ENCODE measurements around the gene ALK. TPM values are rescaled to one million over a fixed set of nuclear protein-coding genes. Genes with fewer than 3 reads are reported as not detected.
"Not testable (repeated sequence)": the region's sequence is repeated elsewhere in the genome, so short reads cannot be mapped to it uniquely, and the experiment has no call there.

Gene ALK
- polyA plus RNA-seq, 4 donors: 0.04 to 0.98 TPM; not detected in 2

GRCh38 chr2:29251406-29251805 lies 670.0 kb downstream of the ALK start:
- H3K36me3 ChIP-seq (ENCODE audit: control insufficient read depth in 3 of 3, insufficient read depth in 2 of 3, low read depth in 1 of 3, low read length in 3 of 3): no peaks in the 10 kb centered on the region
- no peaks in the 10 kb centered on the region for H3K27me3 ChIP-seq (ENCODE audit: control insufficient read depth in 3 of 3, insufficient read depth in 3 of 3, low read length in 3 of 3)
- 85 to 91% (median 91%) methylated on average over 5 of the region's 5 CpGs for WGBS, 3 donors
- no peak overlapping the region for H3K27ac ChIP-seq (ENCODE audit: low read depth in 1 of 3, low read length in 2 of 3)
- no peaks in the 10 kb centered on the region for H3K4me1 ChIP-seq (ENCODE audit: control insufficient read depth in 3 of 3, insufficient read depth in 2 of 3, low read depth in 1 of 3, low read length in 2 of 3)
- no peak overlapping the region for H3K4me3 ChIP-seq (ENCODE audit: low read depth in 1 of 3, low read length in 3 of 3)
- FAIRE-seq: no peak
- H3K9me3 ChIP-seq (ENCODE audit: control insufficient read depth in 2 of 2, insufficient read depth in 1 of 2, low read depth in 1 of 2, low read length in 1 of 2): no peaks in the 10 kb centered on the region
- no peak for DNase-seq

- no peaks in the 10 kb centered on the region for H3K4me1 ChIP-seq (ENCODE audit: control insufficient read depth in 3 of 3, insufficient read depth in 2 of 3, low read depth in 1 of 3, low read length in 2 of 3)
- no peak for DNase-seq
- H3K36me3 ChIP-seq (ENCODE audit: control insufficient read depth in 3 of 3, insufficient read depth in 2 of 3, low read depth in 1 of 3, low read length in 3 of 3): no peaks in the 10 kb centered on the region
- H3K9me3 ChIP-seq (ENCODE audit: control insufficient read depth in 2 of 2, insufficient read depth in 1 of 2, low read depth in 1 of 2, low read length in 1 of 2): no peaks in the 10 kb centered on the region
- H3K4me3 ChIP-seq (ENCODE audit: low read depth in 1 of 3, low read length in 3 of 3): no peak overlapping the region
- WGBS, 3 donors: 93 to 97% (median 96%) methylated on average over 7 of the region's 7 CpGs
- H3K27me3 ChIP-seq (ENCODE audit: control insufficient read depth in 3 of 3, insufficient read depth in 3 of 3, low read length in 3 of 3): no peaks in the 10 kb centered on the region
- FAIRE-seq: no peak
- H3K27ac ChIP-seq (ENCODE audit: low read depth in 1 of 3, low read length in 2 of 3): no peak overlapping the region
These were observed 670.4 kb downstream of the ALK start for GRCh38 chr2:29250977-29251376.

- H3K27ac ChIP-seq (ENCODE audit: low read depth in 1 of 3, low read length in 2 of 3): no peak overlapping the region
- WGBS, 3 donors: 57 to 66% (median 60%) methylated on average over 10 to 11 of the region's 11 CpGs
- H3K36me3 ChIP-seq (ENCODE audit: control insufficient read depth in 3 of 3, insufficient read depth in 2 of 3, low read depth in 1 of 3, low read length in 3 of 3): no peaks in the 10 kb centered on the region
- H3K4me1 ChIP-seq (ENCODE audit: control insufficient read depth in 3 of 3, insufficient read depth in 2 of 3, low read depth in 1 of 3, low read length in 2 of 3): no peaks in the 10 kb centered on the region
- DNase-seq: no peak
- no peaks in the 10 kb centered on the region for H3K9me3 ChIP-seq (ENCODE audit: control insufficient read depth in 2 of 2, insufficient read depth in 1 of 2, low read depth in 1 of 2, low read length in 1 of 2)
- no peaks in the 10 kb centered on the region for H3K27me3 ChIP-seq (ENCODE audit: control insufficient read depth in 3 of 3, insufficient read depth in 3 of 3, low read length in 3 of 3)
- no peak overlapping the region for H3K4me3 ChIP-seq (ENCODE audit: low read depth in 1 of 3, low read length in 3 of 3)
- no peak for FAIRE-seq
These were observed 671.6 kb downstream of the ALK start for GRCh38 chr2:29249666-29250253.

GRCh38 chr2:29247336-29247914 lies 674.0 kb downstream of the ALK start:
- no peak for FAIRE-seq
- 80 to 89% (median 87%) methylated on average over 7 of the region's 7 CpGs for WGBS, 3 donors
- Histone ChIP-seq H3K27me3 (ENCODE audit: control insufficient read depth in 3 of 3, insufficient read depth in 3 of 3, low read length in 3 of 3) (no peaks in the 10 kb centered on the region), H3K27ac (ENCODE audit: low read depth in 1 of 3, low read length in 2 of 3) (no peak overlapping the region), H3K36me3 (ENCODE audit: control insufficient read depth in 3 of 3, insufficient read depth in 2 of 3, low read depth in 1 of 3, low read length in 3 of 3) (no peaks in the 10 kb centered on the region), H3K9me3 (ENCODE audit: control insufficient read depth in 2 of 2, insufficient read depth in 1 of 2, low read depth in 1 of 2, low read length in 1 of 2) (no peaks in the 10 kb centered on the region), H3K4me3 (ENCODE audit: low read depth in 1 of 3, low read length in 3 of 3) (no peak overlapping the region), H3K4me1 (ENCODE audit: control insufficient read depth in 3 of 3, insufficient read depth in 2 of 3, low read depth in 1 of 3, low read length in 2 of 3) (no peaks in the 10 kb centered on the region)
- no peak for DNase-seq

GRCh38 chr2:29246383-29247300 lies 674.7 kb downstream of the ALK start:
- Histone ChIP-seq H3K4me3 (ENCODE audit: low read depth in 1 of 3, low read length in 3 of 3) (no peak overlapping the region), H3K36me3 (ENCODE audit: control insufficient read depth in 3 of 3, insufficient read depth in 2 of 3, low read depth in 1 of 3, low read length in 3 of 3) (no peaks in the 10 kb centered on the region), H3K27ac (ENCODE audit: low read depth in 1 of 3, low read length in 2 of 3) (no peak overlapping the region), H3K27me3 (ENCODE audit: control insufficient read depth in 3 of 3, insufficient read depth in 3 of 3, low read length in 3 of 3) (no peaks in the 10 kb centered on the region), H3K9me3 (ENCODE audit: control insufficient read depth in 2 of 2, insufficient read depth in 1 of 2, low read depth in 1 of 2, low read length in 1 of 2) (no peaks in the 10 kb centered on the region), H3K4me1 (ENCODE audit: control insufficient read depth in 3 of 3, insufficient read depth in 2 of 3, low read depth in 1 of 3, low read length in 2 of 3) (no peaks in the 10 kb centered on the region)
- WGBS, 3 donors: 86 to 88% (median 86%) methylated on average over 35 to 36 of the region's 36 CpGs
- FAIRE-seq (no peak), DNase-seq (no peak)

GRCh38 chr2:29245742-29246382 lies 675.5 kb downstream of the ALK start:
- WGBS, 3 donors: 67 to 74% (median 72%) methylated on average over 9 to 10 of the region's 10 CpGs
- Histone ChIP-seq H3K9me3 (ENCODE audit: control insufficient read depth in 2 of 2, insufficient read depth in 1 of 2, low read depth in 1 of 2, low read length in 1 of 2) (no peaks in the 10 kb centered on the region), H3K4me3 (ENCODE audit: low read depth in 1 of 3, low read length in 3 of 3) (no peak overlapping the region), H3K36me3 (ENCODE audit: control insufficient read depth in 3 of 3, insufficient read depth in 2 of 3, low read depth in 1 of 3, low read length in 3 of 3) (no peaks in the 10 kb centered on the region), H3K27ac (ENCODE audit: low read depth in 1 of 3, low read length in 2 of 3) (no peak overlapping the region), H3K4me1 (ENCODE audit: control insufficient read depth in 3 of 3, insufficient read depth in 2 of 3, low read depth in 1 of 3, low read length in 2 of 3) (no peaks in the 10 kb centered on the region), H3K27me3 (ENCODE audit: control insufficient read depth in 3 of 3, insufficient read depth in 3 of 3, low read length in 3 of 3) (peaks cover 0 to 3% (median 0%) of the 10 kb centered on the region in 3 donors)
- FAIRE-seq (no peak), DNase-seq (peak in 1 of 2 donors; percentile 4)

GRCh38 chr2:29245035-29245741 lies 676.2 kb downstream of the ALK start:
- DNase-seq; H3K4me1 ChIP-seq (ENCODE audit: control insufficient read depth in 3 of 3, insufficient read depth in 2 of 3, low read depth in 1 of 3, low read length in 2 of 3); H3K9me3 ChIP-seq (ENCODE audit: control insufficient read depth in 2 of 2, insufficient read depth in 1 of 2, low read depth in 1 of 2, low read length in 1 of 2); H3K27me3 ChIP-seq (ENCODE audit: control insufficient read depth in 3 of 3, insufficient read depth in 3 of 3, low read length in 3 of 3); FAIRE-seq; H3K27ac ChIP-seq (ENCODE audit: low read depth in 1 of 3, low read length in 2 of 3); H3K4me3 ChIP-seq (ENCODE audit: low read depth in 1 of 3, low read length in 3 of 3); H3K36me3 ChIP-seq (ENCODE audit: control insufficient read depth in 3 of 3, insufficient read depth in 2 of 3, low read depth in 1 of 3, low read length in 3 of 3): not testable (repeated sequence)
- WGBS, 3 donors: 94 to 100% (median 95%) methylated on average over 3 of the region's 3 CpGs
